ENCODE measurements around the gene GYG2. TPM values are rescaled to one million over a fixed set of nuclear protein-coding genes. Genes with fewer than 3 reads are reported as not detected.

GYG2 gene
- total and polyA plus RNA-seq, 2 of the 13 experiments (the other 11 are each of a cell fraction or from before 2014, with no cell fraction given), result 20.0 to 24.3 TPM

DNA sequence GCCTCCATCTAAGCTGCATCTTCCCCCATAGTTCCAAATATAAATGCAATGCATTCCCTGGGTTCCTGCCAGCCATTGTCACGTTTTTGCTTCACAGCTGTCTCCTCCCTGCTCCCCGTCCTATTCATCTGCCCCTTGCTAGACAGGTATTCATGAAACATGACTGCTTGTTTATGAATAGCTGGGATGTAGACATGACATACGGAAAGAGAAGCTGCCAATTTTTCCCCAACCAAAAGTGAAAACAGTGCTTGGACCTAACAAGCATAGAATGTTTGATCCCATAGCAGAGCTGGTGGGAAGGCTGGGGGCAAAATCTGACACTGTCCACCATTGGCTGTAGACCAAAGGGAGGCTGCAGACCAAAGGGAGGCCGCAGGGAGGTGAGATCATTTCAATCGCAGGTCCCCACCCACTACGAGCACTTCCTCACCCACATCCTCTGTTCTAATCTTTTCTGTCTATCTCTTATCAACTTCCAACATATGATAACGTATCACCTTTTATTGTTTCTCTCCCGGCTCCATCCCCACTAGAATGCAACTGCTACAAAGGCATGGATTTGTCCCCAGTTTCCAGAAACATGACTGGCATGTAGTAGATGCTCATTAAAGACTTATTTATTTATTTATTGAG lies 8.5 kb upstream of the GYG2 start (continued):
- TF ChIP-seq, protein P1, sequence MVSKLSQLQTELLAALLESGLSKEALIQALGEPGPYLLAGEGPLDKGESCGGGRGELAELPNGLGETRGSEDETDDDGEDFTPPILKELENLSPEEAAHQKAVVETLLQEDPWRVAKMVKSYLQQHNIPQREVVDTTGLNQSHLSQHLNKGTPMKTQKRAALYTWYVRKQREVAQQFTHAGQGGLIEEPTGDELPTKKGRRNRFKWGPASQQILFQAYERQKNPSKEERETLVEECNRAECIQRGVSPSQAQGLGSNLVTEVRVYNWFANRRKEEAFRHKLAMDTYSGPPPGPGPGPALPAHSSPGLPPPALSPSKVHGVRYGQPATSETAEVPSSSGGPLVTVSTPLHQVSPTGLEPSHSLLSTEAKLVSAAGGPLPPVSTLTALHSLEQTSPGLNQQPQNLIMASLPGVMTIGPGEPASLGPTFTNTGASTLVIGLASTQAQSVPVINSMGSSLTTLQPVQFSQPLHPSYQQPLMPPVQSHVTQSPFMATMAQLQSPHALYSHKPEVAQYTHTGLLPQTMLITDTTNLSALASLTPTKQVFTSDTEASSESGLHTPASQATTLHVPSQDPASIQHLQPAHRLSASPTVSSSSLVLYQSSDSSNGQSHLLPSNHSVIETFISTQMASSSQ (IDR thresholded peaks at IDR 0.05; ENCODE audit: low read depth), result no peak
- TF ChIP-seq, protein P1 (CRISPR knock-in tag; IDR thresholded peaks at IDR 0.05; ENCODE audit: borderline replicate concordance), result no peak
- no peak for TF ChIP-seq KDM5A (IDR thresholded peaks at IDR 0.05; ENCODE audit: borderline replicate concordance, low read length)
- TF ChIP-seq, protein P2, sequence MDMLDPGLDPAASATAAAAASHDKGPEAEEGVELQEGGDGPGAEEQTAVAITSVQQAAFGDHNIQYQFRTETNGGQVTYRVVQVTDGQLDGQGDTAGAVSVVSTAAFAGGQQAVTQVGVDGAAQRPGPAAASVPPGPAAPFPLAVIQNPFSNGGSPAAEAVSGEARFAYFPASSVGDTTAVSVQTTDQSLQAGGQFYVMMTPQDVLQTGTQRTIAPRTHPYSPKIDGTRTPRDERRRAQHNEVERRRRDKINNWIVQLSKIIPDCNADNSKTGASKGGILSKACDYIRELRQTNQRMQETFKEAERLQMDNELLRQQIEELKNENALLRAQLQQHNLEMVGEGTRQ (IDR thresholded peaks at IDR 0.05; ENCODE audit: low read depth, low read length), result no peak
- TF ChIP-seq, protein P2 (CRISPR knock-in tag; IDR thresholded peaks at IDR 0.05; ENCODE audit: borderline replicate concordance), result no peak
- no peak for TF ChIP-seq ZNF749 (CRISPR knock-in tag; IDR thresholded peaks at IDR 0.05; ENCODE audit: borderline replicate concordance)
- TF ChIP-seq SMYD3 (CRISPR knock-in tag; IDR thresholded peaks at IDR 0.05), result no peak
- TF ChIP-seq, protein P3, sequence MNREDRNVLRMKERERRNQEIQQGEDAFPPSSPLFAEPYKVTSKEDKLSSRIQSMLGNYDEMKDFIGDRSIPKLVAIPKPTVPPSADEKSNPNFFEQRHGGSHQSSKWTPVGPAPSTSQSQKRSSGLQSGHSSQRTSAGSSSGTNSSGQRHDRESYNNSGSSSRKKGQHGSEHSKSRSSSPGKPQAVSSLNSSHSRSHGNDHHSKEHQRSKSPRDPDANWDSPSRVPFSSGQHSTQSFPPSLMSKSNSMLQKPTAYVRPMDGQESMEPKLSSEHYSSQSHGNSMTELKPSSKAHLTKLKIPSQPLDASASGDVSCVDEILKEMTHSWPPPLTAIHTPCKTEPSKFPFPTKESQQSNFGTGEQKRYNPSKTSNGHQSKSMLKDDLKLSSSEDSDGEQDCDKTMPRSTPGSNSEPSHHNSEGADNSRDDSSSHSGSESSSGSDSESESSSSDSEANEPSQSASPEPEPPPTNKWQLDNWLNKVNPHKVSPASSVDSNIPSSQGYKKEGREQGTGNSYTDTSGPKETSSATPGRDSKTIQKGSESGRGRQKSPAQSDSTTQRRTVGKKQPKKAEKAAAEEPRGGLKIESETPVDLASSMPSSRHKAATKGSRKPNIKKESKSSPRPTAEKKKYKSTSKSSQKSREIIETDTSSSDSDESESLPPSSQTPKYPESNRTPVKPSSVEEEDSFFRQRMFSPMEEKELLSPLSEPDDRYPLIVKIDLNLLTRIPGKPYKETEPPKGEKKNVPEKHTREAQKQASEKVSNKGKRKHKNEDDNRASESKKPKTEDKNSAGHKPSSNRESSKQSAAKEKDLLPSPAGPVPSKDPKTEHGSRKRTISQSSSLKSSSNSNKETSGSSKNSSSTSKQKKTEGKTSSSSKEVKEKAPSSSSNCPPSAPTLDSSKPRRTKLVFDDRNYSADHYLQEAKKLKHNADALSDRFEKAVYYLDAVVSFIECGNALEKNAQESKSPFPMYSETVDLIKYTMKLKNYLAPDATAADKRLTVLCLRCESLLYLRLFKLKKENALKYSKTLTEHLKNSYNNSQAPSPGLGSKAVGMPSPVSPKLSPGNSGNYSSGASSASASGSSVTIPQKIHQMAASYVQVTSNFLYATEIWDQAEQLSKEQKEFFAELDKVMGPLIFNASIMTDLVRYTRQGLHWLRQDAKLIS (CRISPR knock-in tag; IDR thresholded peaks at IDR 0.05), result no peak
- no peak for TF ChIP-seq ZBTB42 (CRISPR knock-in tag; IDR thresholded peaks at IDR 0.05)
- TF ChIP-seq ZNF781 (CRISPR knock-in tag; IDR thresholded peaks at IDR 0.05; ENCODE audit: borderline replicate concordance, not compliant biosample characterization), result no peak
